ENCODE results near the gene CELF5. TPM values are rescaled to one million over a fixed set of nuclear protein-coding genes. Genes with fewer than 3 reads are reported as not detected.

CELF5 gene
- total RNA-seq, 1 experiment from 2014 or later: 7.7 TPM

DNA sequence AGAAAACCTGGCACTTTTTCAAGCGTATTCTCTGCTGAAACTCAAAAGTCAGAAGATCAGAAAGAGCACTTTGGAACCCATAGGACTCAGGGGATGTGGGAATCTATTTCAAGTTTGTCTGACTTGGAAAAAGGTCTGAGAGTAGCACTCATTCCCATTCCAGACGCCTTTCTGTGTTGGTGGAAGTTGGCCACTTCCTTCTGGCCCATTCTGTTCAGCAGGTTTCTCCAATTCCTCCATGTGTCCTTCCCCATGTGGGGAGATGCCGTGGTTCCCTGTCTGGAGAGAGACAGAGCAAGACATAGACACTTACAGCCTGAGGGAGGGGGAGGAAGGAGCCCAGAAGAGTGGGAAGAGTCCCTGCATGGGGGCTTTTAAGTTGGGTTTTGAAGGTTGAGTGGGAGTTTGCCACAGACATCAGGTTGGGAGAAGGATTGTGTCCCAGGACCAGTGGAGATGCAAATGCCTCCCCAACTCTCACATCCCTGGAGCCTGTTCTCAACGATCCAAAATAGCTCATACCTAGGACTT lies 48.0 kb downstream of the CELF5 start:
- no peak for TF ChIP-seq SOX15 (CRISPR knock-in tag; IDR thresholded peaks at IDR 0.05)
- TF ChIP-seq NFATC4 (CRISPR knock-in tag; IDR thresholded peaks at IDR 0.05): no peak
- TF ChIP-seq, protein P1, sequence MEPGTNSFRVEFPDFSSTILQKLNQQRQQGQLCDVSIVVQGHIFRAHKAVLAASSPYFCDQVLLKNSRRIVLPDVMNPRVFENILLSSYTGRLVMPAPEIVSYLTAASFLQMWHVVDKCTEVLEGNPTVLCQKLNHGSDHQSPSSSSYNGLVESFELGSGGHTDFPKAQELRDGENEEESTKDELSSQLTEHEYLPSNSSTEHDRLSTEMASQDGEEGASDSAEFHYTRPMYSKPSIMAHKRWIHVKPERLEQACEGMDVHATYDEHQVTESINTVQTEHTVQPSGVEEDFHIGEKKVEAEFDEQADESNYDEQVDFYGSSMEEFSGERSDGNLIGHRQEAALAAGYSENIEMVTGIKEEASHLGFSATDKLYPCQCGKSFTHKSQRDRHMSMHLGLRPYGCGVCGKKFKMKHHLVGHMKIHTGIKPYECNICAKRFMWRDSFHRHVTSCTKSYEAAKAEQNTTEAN (CRISPR knock-in tag; IDR thresholded peaks at IDR 0.05): no peak
- TF ChIP-seq ZNF232 (CRISPR knock-in tag; IDR thresholded peaks at IDR 0.05): no peak
- TF ChIP-seq, protein P2, sequence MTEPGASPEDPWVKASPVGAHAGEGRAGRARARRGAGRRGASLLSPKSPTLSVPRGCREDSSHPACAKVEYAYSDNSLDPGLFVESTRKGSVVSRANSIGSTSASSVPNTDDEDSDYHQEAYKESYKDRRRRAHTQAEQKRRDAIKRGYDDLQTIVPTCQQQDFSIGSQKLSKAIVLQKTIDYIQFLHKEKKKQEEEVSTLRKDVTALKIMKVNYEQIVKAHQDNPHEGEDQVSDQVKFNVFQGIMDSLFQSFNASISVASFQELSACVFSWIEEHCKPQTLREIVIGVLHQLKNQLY (CRISPR knock-in tag; IDR thresholded peaks at IDR 0.05): no peak
- TF ChIP-seq, protein P3, sequence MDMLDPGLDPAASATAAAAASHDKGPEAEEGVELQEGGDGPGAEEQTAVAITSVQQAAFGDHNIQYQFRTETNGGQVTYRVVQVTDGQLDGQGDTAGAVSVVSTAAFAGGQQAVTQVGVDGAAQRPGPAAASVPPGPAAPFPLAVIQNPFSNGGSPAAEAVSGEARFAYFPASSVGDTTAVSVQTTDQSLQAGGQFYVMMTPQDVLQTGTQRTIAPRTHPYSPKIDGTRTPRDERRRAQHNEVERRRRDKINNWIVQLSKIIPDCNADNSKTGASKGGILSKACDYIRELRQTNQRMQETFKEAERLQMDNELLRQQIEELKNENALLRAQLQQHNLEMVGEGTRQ (CRISPR knock-in tag; IDR thresholded peaks at IDR 0.05): no peak
- TF ChIP-seq TEAD4 (CRISPR knock-in tag; IDR thresholded peaks at IDR 0.05): no peak
- TF ChIP-seq ZNF121 (CRISPR knock-in tag; IDR thresholded peaks at IDR 0.05): no peak
- no peak for TF ChIP-seq FOXJ3 (CRISPR knock-in tag; IDR thresholded peaks at IDR 0.05; ENCODE audit: borderline replicate concordance)
- TF ChIP-seq, protein P4, sequence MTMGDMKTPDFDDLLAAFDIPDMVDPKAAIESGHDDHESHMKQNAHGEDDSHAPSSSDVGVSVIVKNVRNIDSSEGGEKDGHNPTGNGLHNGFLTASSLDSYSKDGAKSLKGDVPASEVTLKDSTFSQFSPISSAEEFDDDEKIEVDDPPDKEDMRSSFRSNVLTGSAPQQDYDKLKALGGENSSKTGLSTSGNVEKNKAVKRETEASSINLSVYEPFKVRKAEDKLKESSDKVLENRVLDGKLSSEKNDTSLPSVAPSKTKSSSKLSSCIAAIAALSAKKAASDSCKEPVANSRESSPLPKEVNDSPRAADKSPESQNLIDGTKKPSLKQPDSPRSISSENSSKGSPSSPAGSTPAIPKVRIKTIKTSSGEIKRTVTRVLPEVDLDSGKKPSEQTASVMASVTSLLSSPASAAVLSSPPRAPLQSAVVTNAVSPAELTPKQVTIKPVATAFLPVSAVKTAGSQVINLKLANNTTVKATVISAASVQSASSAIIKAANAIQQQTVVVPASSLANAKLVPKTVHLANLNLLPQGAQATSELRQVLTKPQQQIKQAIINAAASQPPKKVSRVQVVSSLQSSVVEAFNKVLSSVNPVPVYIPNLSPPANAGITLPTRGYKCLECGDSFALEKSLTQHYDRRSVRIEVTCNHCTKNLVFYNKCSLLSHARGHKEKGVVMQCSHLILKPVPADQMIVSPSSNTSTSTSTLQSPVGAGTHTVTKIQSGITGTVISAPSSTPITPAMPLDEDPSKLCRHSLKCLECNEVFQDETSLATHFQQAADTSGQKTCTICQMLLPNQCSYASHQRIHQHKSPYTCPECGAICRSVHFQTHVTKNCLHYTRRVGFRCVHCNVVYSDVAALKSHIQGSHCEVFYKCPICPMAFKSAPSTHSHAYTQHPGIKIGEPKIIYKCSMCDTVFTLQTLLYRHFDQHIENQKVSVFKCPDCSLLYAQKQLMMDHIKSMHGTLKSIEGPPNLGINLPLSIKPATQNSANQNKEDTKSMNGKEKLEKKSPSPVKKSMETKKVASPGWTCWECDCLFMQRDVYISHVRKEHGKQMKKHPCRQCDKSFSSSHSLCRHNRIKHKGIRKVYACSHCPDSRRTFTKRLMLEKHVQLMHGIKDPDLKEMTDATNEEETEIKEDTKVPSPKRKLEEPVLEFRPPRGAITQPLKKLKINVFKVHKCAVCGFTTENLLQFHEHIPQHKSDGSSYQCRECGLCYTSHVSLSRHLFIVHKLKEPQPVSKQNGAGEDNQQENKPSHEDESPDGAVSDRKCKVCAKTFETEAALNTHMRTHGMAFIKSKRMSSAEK (CRISPR knock-in tag; IDR thresholded peaks at IDR 0.05; ENCODE audit: borderline replicate concordance): no peak
- TF ChIP-seq NR2C2 (CRISPR knock-in tag; IDR thresholded peaks at IDR 0.05): no peak
- TF ChIP-seq, protein P5, sequence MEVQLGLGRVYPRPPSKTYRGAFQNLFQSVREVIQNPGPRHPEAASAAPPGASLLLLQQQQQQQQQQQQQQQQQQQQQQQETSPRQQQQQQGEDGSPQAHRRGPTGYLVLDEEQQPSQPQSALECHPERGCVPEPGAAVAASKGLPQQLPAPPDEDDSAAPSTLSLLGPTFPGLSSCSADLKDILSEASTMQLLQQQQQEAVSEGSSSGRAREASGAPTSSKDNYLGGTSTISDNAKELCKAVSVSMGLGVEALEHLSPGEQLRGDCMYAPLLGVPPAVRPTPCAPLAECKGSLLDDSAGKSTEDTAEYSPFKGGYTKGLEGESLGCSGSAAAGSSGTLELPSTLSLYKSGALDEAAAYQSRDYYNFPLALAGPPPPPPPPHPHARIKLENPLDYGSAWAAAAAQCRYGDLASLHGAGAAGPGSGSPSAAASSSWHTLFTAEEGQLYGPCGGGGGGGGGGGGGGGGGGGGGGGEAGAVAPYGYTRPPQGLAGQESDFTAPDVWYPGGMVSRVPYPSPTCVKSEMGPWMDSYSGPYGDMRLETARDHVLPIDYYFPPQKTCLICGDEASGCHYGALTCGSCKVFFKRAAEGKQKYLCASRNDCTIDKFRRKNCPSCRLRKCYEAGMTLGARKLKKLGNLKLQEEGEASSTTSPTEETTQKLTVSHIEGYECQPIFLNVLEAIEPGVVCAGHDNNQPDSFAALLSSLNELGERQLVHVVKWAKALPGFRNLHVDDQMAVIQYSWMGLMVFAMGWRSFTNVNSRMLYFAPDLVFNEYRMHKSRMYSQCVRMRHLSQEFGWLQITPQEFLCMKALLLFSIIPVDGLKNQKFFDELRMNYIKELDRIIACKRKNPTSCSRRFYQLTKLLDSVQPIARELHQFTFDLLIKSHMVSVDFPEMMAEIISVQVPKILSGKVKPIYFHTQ (CRISPR knock-in tag; IDR thresholded peaks at IDR 0.05): no peak
- TF ChIP-seq RELA (CRISPR knock-in tag; IDR thresholded peaks at IDR 0.05; ENCODE audit: borderline replicate concordance): no peak
- TF ChIP-seq ZNF671 (CRISPR knock-in tag; IDR thresholded peaks at IDR 0.05): no peak
- TF ChIP-seq, protein P6, sequence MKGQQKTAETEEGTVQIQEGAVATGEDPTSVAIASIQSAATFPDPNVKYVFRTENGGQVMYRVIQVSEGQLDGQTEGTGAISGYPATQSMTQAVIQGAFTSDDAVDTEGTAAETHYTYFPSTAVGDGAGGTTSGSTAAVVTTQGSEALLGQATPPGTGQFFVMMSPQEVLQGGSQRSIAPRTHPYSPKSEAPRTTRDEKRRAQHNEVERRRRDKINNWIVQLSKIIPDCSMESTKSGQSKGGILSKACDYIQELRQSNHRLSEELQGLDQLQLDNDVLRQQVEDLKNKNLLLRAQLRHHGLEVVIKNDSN (CRISPR knock-in tag; IDR thresholded peaks at IDR 0.05): no peak
- TF ChIP-seq SMAD3 (CRISPR knock-in tag; IDR thresholded peaks at IDR 0.05; ENCODE audit: borderline replicate concordance): no peak
- no peak for TF ChIP-seq IRF2 (CRISPR knock-in tag; IDR thresholded peaks at IDR 0.05; ENCODE audit: borderline replicate concordance, low read depth)
- no peak for TF ChIP-seq GABPB1 (CRISPR knock-in tag; IDR thresholded peaks at IDR 0.05)
- ATAC-seq (no peak), DNase-seq (ENCODE audit: low spot score) (no peak)
- peaks cover 13% of the 10 kb centered on the region for H3K4me1 Mint-ChIP-seq
- ChIA-PET POLR2A (no interaction called here), CTCF (interaction anchor here (1.5 to 1.6 kb wide), 2 partner anchors 20 to 49 kb away, joined by 3 read pairs; no protein-coding TSS in a partner anchor)
- no peaks in the 10 kb centered on the region for H3K36me3 Mint-ChIP-seq
- H3K9me3 Mint-ChIP-seq: peaks cover 4% of the 10 kb centered on the region; the same call in 1 of the 2 replicates
- peaks cover 57% of the 10 kb centered on the region for H3K27me3 Mint-ChIP-seq (ENCODE audit: low read depth)
- H3K27ac Mint-ChIP-seq: no peak overlapping the region
- no peak overlapping the region for H3K4me3 Mint-ChIP-seq
